Measurements from ENCODE around the gene SDK1. TPM values are rescaled to one million over a fixed set of nuclear protein-coding genes. Genes with fewer than 3 reads are reported as not detected.

Gene SDK1
- total and polyA plus RNA-seq, 2 of the 8 experiments (the other 6 are each of a cell fraction or from before 2014, with no cell fraction given) = 3.3 to 7.2 TPM

DNA sequence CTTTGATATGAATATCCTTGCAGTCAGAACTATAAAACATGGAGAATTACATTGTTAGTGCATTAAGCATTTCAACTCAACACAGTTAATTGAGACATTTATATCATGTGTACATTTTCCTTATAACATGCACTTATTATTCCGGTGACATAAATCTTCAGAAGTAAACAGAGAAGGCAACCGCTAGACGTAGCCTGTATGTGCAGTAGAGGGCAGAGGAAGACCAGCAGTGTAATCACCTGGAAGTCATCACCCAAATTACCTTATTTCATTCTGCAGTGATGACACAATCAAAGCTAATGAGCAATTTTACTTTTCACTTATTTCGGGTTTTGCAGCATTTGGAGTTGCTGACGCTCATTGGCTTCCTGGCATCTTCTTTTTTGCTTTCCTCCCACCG is 394.6 kb downstream of the SDK1 start:
- POLR2A ChIA-PET (ENCODE audit: partially characterized antibody) = no interaction called here
- 82% methylated on average over 6 of the region's 6 CpGs; no CpG with 5 or more reads in 1 of the 2 experiments for WGBS, 2 experiments (ENCODE audit: extremely low coverage in 1 of 2, insufficient coverage in 1 of 2, insufficient read length in 1 of 2, insufficient replicate concordance in 2 of 2, low coverage in 1 of 2, low lambda C conversion rate in 2 of 2, missing lambda C conversion rate in 1 of 2)
- CTCF ChIA-PET (ENCODE audit: partially characterized antibody) = interaction anchor here (0.6 to 1.7 kb wide), 10 partner anchors 12 to 637 kb away, joined by 3 to 5 read pairs (median 3); no protein-coding TSS in a partner anchor
- H4K8ac ChIP-seq (ENCODE audit: extremely low read depth, insufficient read depth, low read length) = no peak overlapping the region
- H4K5ac ChIP-seq (ENCODE audit: insufficient read length, low read depth, low read length) = no peak overlapping the region
- no peaks in the 10 kb centered on the region for H3K23me2 ChIP-seq (ENCODE audit: low read depth, low read length)
- no peak overlapping the region for H3K9ac ChIP-seq (replicated peaks in 1 of 4; ENCODE audit: extremely low read depth in 1 of 4, low read depth in 3 of 4, low read length in 3 of 4)
- no peak overlapping the region for H2AK5ac ChIP-seq (ENCODE audit: low read depth, low read length)
- no peaks in the 10 kb centered on the region for H3K9me3 ChIP-seq (ENCODE audit: insufficient read depth in 2 of 2, low read depth in 1 of 2, low read length in 1 of 2)
- no peak overlapping the region for H3K27ac ChIP-seq (ENCODE audit: low read depth, low read length)
- no peak overlapping the region for H2BK5ac ChIP-seq (ENCODE audit: low read depth, low read length)
- H2BK12ac ChIP-seq (ENCODE audit: low read depth, low read length) = no peak overlapping the region
- no peak overlapping the region for H3K56ac ChIP-seq (replicated peaks; ENCODE audit: insufficient read length, low read depth, low read length)
- no peak overlapping the region for H2AFZ ChIP-seq (ENCODE audit: low read length)
- no peak overlapping the region for H3K4me3 ChIP-seq (ENCODE audit: extremely low read depth in 1 of 4, insufficient read depth in 2 of 4, low read depth in 3 of 4, low read length in 4 of 4)
- no peak overlapping the region for H3K14ac ChIP-seq (ENCODE audit: insufficient read length)
- no peaks in the 10 kb centered on the region for H3K79me1 ChIP-seq (ENCODE audit: low read depth, low read length)
- no peak overlapping the region for H2BK20ac ChIP-seq (ENCODE audit: low read length)
- H2BK120ac ChIP-seq (replicated peaks; ENCODE audit: low read depth, low read length) = no peak overlapping the region
- no peak overlapping the region for H3K18ac ChIP-seq (ENCODE audit: extremely low read depth, low read length)
- no peak overlapping the region for H3K4ac ChIP-seq (replicated peaks; ENCODE audit: insufficient read length, low read depth, low read length)
- H2BK15ac ChIP-seq (ENCODE audit: low read length) = no peak overlapping the region
- FAIRE-seq = no peak
- no peaks in the 10 kb centered on the region for H3K36me3 ChIP-seq (ENCODE audit: control insufficient read depth in 2 of 4, insufficient read depth in 4 of 4, low read length in 3 of 4)
- H3K79me2 ChIP-seq (ENCODE audit: control insufficient read depth in 1 of 2, insufficient read depth in 2 of 2, low read length in 2 of 2) = no peaks in the 10 kb centered on the region
- no peak overlapping the region for H3K4me2 ChIP-seq (ENCODE audit: insufficient read depth in 1 of 2, low read depth in 2 of 2, low read length in 2 of 2)
- H4K91ac ChIP-seq (replicated peaks; ENCODE audit: insufficient read length, low read length) = no peak overlapping the region
- no peak overlapping the region for H3K23ac ChIP-seq (ENCODE audit: insufficient read length)
- H4K20me1 ChIP-seq (replicated peaks in 1 of 2; ENCODE audit: control insufficient read depth in 1 of 2, insufficient read depth in 2 of 2, low read length in 2 of 2) = no peaks in the 10 kb centered on the region
- H3K27me3 ChIP-seq (replicated peaks in 1 of 4; ENCODE audit: control insufficient read depth in 3 of 4, extremely low read depth in 1 of 4, insufficient read depth in 3 of 4, low read length in 3 of 4) = no peaks in the 10 kb centered on the region
- TF ChIP-seq BCL11A (IDR thresholded peaks at IDR 0.05; ENCODE audit: low read depth in 2 of 2, low read length in 2 of 2) = no peak
- TF ChIP-seq RAD21 (IDR thresholded peaks at IDR 0.05 in 1 of 2, conservative IDR thresholded peaks at IDR 0.05 in 1 of 2; ENCODE audit: low read depth in 2 of 2, low read length in 2 of 2) = peak; percentile 78 to 83
- no peak for TF ChIP-seq SAP30 (IDR thresholded peaks at IDR 0.05; ENCODE audit: insufficient read depth, insufficient replicate concordance, low read length)
- TF ChIP-seq, protein P1, sequence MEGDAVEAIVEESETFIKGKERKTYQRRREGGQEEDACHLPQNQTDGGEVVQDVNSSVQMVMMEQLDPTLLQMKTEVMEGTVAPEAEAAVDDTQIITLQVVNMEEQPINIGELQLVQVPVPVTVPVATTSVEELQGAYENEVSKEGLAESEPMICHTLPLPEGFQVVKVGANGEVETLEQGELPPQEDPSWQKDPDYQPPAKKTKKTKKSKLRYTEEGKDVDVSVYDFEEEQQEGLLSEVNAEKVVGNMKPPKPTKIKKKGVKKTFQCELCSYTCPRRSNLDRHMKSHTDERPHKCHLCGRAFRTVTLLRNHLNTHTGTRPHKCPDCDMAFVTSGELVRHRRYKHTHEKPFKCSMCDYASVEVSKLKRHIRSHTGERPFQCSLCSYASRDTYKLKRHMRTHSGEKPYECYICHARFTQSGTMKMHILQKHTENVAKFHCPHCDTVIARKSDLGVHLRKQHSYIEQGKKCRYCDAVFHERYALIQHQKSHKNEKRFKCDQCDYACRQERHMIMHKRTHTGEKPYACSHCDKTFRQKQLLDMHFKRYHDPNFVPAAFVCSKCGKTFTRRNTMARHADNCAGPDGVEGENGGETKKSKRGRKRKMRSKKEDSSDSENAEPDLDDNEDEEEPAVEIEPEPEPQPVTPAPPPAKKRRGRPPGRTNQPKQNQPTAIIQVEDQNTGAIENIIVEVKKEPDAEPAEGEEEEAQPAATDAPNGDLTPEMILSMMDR (IDR thresholded peaks at IDR 0.05; ENCODE audit: control extremely low read depth in 1 of 3, insufficient read depth in 1 of 3, low read depth in 1 of 3, low read length in 3 of 3) = peak; percentile 30 to 64 (median 52); a peak in 3 of 4 replicates
- no peak for TF ChIP-seq GABPA (IDR thresholded peaks at IDR 0.05; ENCODE audit: borderline replicate concordance, insufficient read depth, low read length)
- no peak for TF ChIP-seq PHF8 (conservative IDR thresholded peaks at IDR 0.05; ENCODE audit: low read depth, low read length)
- H3K4me1 ChIP-seq (replicated peaks in 1 of 4; ENCODE audit: control insufficient read depth in 3 of 4, insufficient read depth in 4 of 4, low read length in 3 of 4) = peaks cover 0 to 11% (median 3%) of the 10 kb centered on the region in 4 experiments; a peak in 4 of 7 replicates
- DNase-seq (ENCODE audit: low read depth in 1 of 2, low spot score in 2 of 2) = no peak
